Stimulated activated CD8-positive, alpha-beta memory T cell treated with anti-CD3 and anti-CD28 coated beads, Interleukin-4, amount 100 ng/mL, for 24 hours (primary cell): ENCODE results near the gene COX15.
"Not testable (repeated sequence)": the region's sequence is repeated elsewhere in the genome, so short reads cannot be mapped to it uniquely, and the experiment has no call there.

Source experiments
- DNase-seq: peaks from one replicate; pipeline ENCODE4 v3.0.0-alpha.2; 2020; ENCODE audit warnings: low read depth

Gene COX15

GRCh38 chr10:99732033-99732842 lies at the start of gene COX15, which contains the start of gene CUTC:
Gene COX15, minus strand, starts transcription at chr10:99732127. Its CDS starts 78 bp downstream, at chr10:99732049.
Gene CUTC, plus strand, starts transcription at chr10:99732234. Its CDS starts 115 bp downstream, at chr10:99732349.
- DNase-seq, result peak; percentile 91

- DNase-seq, result no peak
Observed at GRCh38 chr10:99779335-99779734, 47.4 kb upstream of the COX15 start.

GRCh38 chr10:99777918-99778714 lies 46.2 kb upstream of the COX15 start:
- no peak for DNase-seq

- no peak for DNase-seq
Observed at GRCh38 chr10:99775850-99776249, 43.9 kb upstream of the COX15 start.

GRCh38 chr10:99770408-99771045 lies 38.6 kb upstream of the COX15 start:
- no peak for DNase-seq

GRCh38 chr10:99769706-99770105 lies 37.8 kb upstream of the COX15 start:
- no peak for DNase-seq

- no peak for DNase-seq
Observed at GRCh38 chr10:99768556-99768955, 36.6 kb upstream of the COX15 start.

- DNase-seq, result no peak
Observed at GRCh38 chr10:99767901-99768300, 36.0 kb upstream of the COX15 start.

- DNase-seq, result no peak
Observed at GRCh38 chr10:99766302-99766681, 34.4 kb upstream of the COX15 start.

GRCh38 chr10:99765672-99766301 lies 33.9 kb upstream of the COX15 start:
- no peak for DNase-seq

- DNase-seq, result no peak
Observed at GRCh38 chr10:99761365-99761764, 29.4 kb upstream of the COX15 start.

- DNase-seq, result no peak
Observed at GRCh38 chr10:99760321-99760720, 28.4 kb upstream of the COX15 start.

GRCh38 chr10:99758211-99758891 lies 26.4 kb upstream of the COX15 start:
- DNase-seq, result no peak

- no peak for DNase-seq
Observed at GRCh38 chr10:99756159-99756558, 24.2 kb upstream of the COX15 start.

- DNase-seq, result no peak
Observed at GRCh38 chr10:99754670-99755069, 22.7 kb upstream of the COX15 start.

GRCh38 chr10:99750641-99751040 lies 18.7 kb upstream of the COX15 start:
- no peak for DNase-seq

GRCh38 chr10:99748823-99749451 lies 17.0 kb upstream of the COX15 start:
- DNase-seq, result no peak

- DNase-seq, result not testable (repeated sequence)
Observed at GRCh38 chr10:99746166-99746565, 14.2 kb upstream of the COX15 start.

- no peak for DNase-seq
Observed at GRCh38 chr10:99743841-99744240, 11.9 kb upstream of the COX15 start.

- no peak for DNase-seq
Observed at GRCh38 chr10:99742701-99743100, 10.8 kb upstream of the COX15 start.

- no peak for DNase-seq
Observed at GRCh38 chr10:99742254-99742653, 10.3 kb upstream of the COX15 start.
